Neural progenitor cell (in vitro differentiated cells): ENCODE results near the gene NR1D2.

Experiments
- EZH2 ChIP-seq: fragments of 200-600 bp; sonication (generic); IDR thresholded peaks from 2 replicates; pipeline ENCODE4 v1.6.1; 2017; ENCODE audit warnings: antibody characterized with exemption, mild to moderate bottlenecking, moderate library complexity
- TF ChIP-seq, protein P1 (sequence below): fragments of 200-600 bp; sonication (generic); IDR thresholded peaks from 2 replicates; pipeline ENCODE4 v1.5.1; 2017; ENCODE audit warnings: antibody characterized with exemption, mild to moderate bottlenecking

DNA sequence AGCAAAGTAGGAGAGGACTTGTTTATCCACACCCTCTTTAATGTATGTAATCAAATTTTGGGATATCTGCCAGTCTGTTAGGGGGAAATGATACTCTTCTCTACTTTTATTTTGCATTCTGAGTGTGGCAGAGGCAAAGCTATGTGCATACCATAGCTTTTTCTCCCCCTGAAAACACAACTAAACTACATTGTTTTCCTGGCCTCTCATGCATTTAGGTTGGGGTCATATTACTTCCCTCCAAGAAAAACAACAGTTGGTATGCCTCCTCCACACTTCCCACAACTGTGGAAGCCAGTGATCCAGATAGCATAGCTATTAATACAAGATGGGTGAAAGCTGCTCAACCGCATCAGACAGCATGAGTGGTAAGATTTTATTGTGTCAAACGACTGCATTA is 21.3 kb upstream of the NR1D2 start:
- TF ChIP-seq, protein P1, sequence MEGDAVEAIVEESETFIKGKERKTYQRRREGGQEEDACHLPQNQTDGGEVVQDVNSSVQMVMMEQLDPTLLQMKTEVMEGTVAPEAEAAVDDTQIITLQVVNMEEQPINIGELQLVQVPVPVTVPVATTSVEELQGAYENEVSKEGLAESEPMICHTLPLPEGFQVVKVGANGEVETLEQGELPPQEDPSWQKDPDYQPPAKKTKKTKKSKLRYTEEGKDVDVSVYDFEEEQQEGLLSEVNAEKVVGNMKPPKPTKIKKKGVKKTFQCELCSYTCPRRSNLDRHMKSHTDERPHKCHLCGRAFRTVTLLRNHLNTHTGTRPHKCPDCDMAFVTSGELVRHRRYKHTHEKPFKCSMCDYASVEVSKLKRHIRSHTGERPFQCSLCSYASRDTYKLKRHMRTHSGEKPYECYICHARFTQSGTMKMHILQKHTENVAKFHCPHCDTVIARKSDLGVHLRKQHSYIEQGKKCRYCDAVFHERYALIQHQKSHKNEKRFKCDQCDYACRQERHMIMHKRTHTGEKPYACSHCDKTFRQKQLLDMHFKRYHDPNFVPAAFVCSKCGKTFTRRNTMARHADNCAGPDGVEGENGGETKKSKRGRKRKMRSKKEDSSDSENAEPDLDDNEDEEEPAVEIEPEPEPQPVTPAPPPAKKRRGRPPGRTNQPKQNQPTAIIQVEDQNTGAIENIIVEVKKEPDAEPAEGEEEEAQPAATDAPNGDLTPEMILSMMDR = no peak
- no peak for TF ChIP-seq EZH2
